ENCODE results near the gene MRPS24.
A peak's percentile ranks its signal among the peaks of the same experiment; 100 is the strongest.

Gene MRPS24

GRCh38 chr7:43891069-43891955 lies 22.0 kb upstream of the MRPS24 start:
- H3K27ac Mint-ChIP-seq, result peak overlapping the region; percentile 89
- H3K27me3 Mint-ChIP-seq (ENCODE audit: low read depth, poor library complexity), result peaks cover 8% of the 10 kb centered on the region
- no peak for TF ChIP-seq CTCF (IDR thresholded peaks at IDR 0.05)
- no peak overlapping the region for H3K4me3 Mint-ChIP-seq
- no peaks in the 10 kb centered on the region for H3K9me3 Mint-ChIP-seq
- no peak for DNase-seq
- H3K36me3 Mint-ChIP-seq (ENCODE audit: low read depth), result peaks cover 33% of the 10 kb centered on the region
- peaks cover 24% of the 10 kb centered on the region for H3K4me1 Mint-ChIP-seq

- Mint-ChIP-seq H3K27ac (no peak overlapping the region), H3K4me1 (peaks cover 24% of the 10 kb centered on the region), H3K4me3 (no peak overlapping the region), H3K36me3 (ENCODE audit: low read depth) (peaks cover 31% of the 10 kb centered on the region), H3K9me3 (no peaks in the 10 kb centered on the region), H3K27me3 (ENCODE audit: low read depth, poor library complexity) (peaks cover 8% of the 10 kb centered on the region)
- DNase-seq, result no peak
- TF ChIP-seq CTCF (IDR thresholded peaks at IDR 0.05), result no peak
Measured at GRCh38 chr7:43890468-43890867, 21.2 kb upstream of the MRPS24 start.

- peaks cover 24% of the 10 kb centered on the region for H3K4me1 Mint-ChIP-seq
- DNase-seq, result no peak
- peaks cover 26% of the 10 kb centered on the region for H3K36me3 Mint-ChIP-seq (ENCODE audit: low read depth)
- H3K4me3 Mint-ChIP-seq, result no peak overlapping the region
- no peak overlapping the region for H3K27ac Mint-ChIP-seq
- no peaks in the 10 kb centered on the region for H3K9me3 Mint-ChIP-seq
- no peak for TF ChIP-seq CTCF (IDR thresholded peaks at IDR 0.05)
- peaks cover 8% of the 10 kb centered on the region for H3K27me3 Mint-ChIP-seq (ENCODE audit: low read depth, poor library complexity)
Measured at GRCh38 chr7:43888993-43889945, 20.0 kb upstream of the MRPS24 start.

- TF ChIP-seq CTCF (IDR thresholded peaks at IDR 0.05), result no peak
- Mint-ChIP-seq H3K4me1 (peaks cover 10% of the 10 kb centered on the region), H3K4me3 (no peak overlapping the region), H3K27ac (no peak overlapping the region), H3K36me3 (ENCODE audit: low read depth) (peaks cover 37% of the 10 kb centered on the region), H3K27me3 (ENCODE audit: low read depth, poor library complexity) (peaks cover 2% of the 10 kb centered on the region), H3K9me3 (no peaks in the 10 kb centered on the region)
- no peak for DNase-seq
Measured at GRCh38 chr7:43884617-43885016, 15.3 kb upstream of the MRPS24 start.

- Mint-ChIP-seq H3K36me3 (ENCODE audit: low read depth) (peaks cover 40% of the 10 kb centered on the region), H3K27me3 (ENCODE audit: low read depth, poor library complexity) (peaks cover 2% of the 10 kb centered on the region), H3K27ac (no peak overlapping the region), H3K4me3 (no peak overlapping the region), H3K9me3 (no peaks in the 10 kb centered on the region), H3K4me1 (peaks cover 6% of the 10 kb centered on the region)
- DNase-seq, result no peak
- no peak for TF ChIP-seq CTCF (IDR thresholded peaks at IDR 0.05)
Measured at GRCh38 chr7:43884209-43884608, 14.9 kb upstream of the MRPS24 start.
